Type B pancreatic cell (in vitro differentiated cells): Measurements from ENCODE around the gene EEF1AKMT2. TPM values are rescaled to one million over a fixed set of nuclear protein-coding genes. Genes with fewer than 3 reads are reported as not detected.

ENCODE experiments used
- DNase-seq: peaks from one replicate; pipeline ENCODE4 v3.0.0; 2021; ENCODE audit warnings: mixed read lengths; ENCODE audit not compliant: unreplicated experiment; ENCODE audit errors: extremely low spot score
- H3K27ac Mint-ChIP-seq: 2 replicates; pipeline ENCODE4 v1.8.0; 2021; ENCODE audit warnings: mild to moderate bottlenecking, mixed read lengths
- H3K27me3 Mint-ChIP-seq: 2 replicates; pipeline ENCODE4 v1.8.0; 2021; ENCODE audit warnings: mixed read lengths
- H3K36me3 Mint-ChIP-seq: 2 replicates; pipeline ENCODE4 v1.8.0; 2021; ENCODE audit warnings: mixed read lengths
- H3K4me1 Mint-ChIP-seq: one replicate; pipeline ENCODE4 v1.8.0; 2021; ENCODE audit warnings: mixed read lengths; ENCODE audit not compliant: unreplicated experiment
- H3K4me3 Mint-ChIP-seq: 2 replicates; pipeline ENCODE4 v1.8.0; 2021; ENCODE audit warnings: mild to moderate bottlenecking, mixed read lengths
- H3K9me3 Mint-ChIP-seq: 2 replicates; pipeline ENCODE4 v1.8.0; 2021; ENCODE audit warnings: mixed read lengths
- CTCF ChIP-seq: fragments of 200-600 bp; sonication (generic); conservative IDR thresholded peaks from 2 replicates; pipeline ENCODE4 v1.5.0; 2021; ENCODE audit warnings: antibody characterized with exemption, mild to moderate bottlenecking
- total RNA-seq: library from RNA; stranded (reverse); gene quantifications from 2 replicates; pipeline ENCODE4 v1.2.1, GENCODE V29; 2021; ENCODE audit warnings: low replicate concordance

Gene EEF1AKMT2
- total RNA-seq, 1 donor from 2014 or later, result 18.8 TPM

GRCh38 chr10:124717041-124717757 is 74.5 kb downstream of the EEF1AKMT2 start:
- Mint-ChIP-seq H3K9me3 (no peaks in the 10 kb centered on the region), H3K4me3 (no peak overlapping the region), H3K27me3 (no peaks in the 10 kb centered on the region), H3K27ac (no peak overlapping the region), H3K36me3 (no peaks in the 10 kb centered on the region), H3K4me1 (peaks cover 60% of the 10 kb centered on the region)
- TF ChIP-seq CTCF, result no peak
- DNase-seq, result no peak

- H3K4me1 Mint-ChIP-seq, result peaks cover 56% of the 10 kb centered on the region
These were observed 75.3 kb downstream of the EEF1AKMT2 start for GRCh38 chr10:124716369-124716768.

GRCh38 chr10:124715439-124715838 is 76.2 kb downstream of the EEF1AKMT2 start:
- Mint-ChIP-seq H3K36me3 (no peaks in the 10 kb centered on the region), H3K4me3 (no peak overlapping the region), H3K9me3 (no peaks in the 10 kb centered on the region), H3K27me3 (no peaks in the 10 kb centered on the region), H3K4me1 (peaks cover 65% of the 10 kb centered on the region), H3K27ac (peak overlapping the region; percentile 33)
- TF ChIP-seq CTCF, result no peak
- no peak for DNase-seq

More at GRCh38 chr10:124716369-124716768, 75.3 kb downstream of the EEF1AKMT2 start:
- H3K36me3 Mint-ChIP-seq, result no peaks in the 10 kb centered on the region
- DNase-seq, result no peak
- no peaks in the 10 kb centered on the region for H3K27me3 Mint-ChIP-seq
- no peaks in the 10 kb centered on the region for H3K9me3 Mint-ChIP-seq
- H3K4me3 Mint-ChIP-seq, result no peak overlapping the region
- H3K27ac Mint-ChIP-seq, result peak overlapping the region; percentile 33
- no peak for TF ChIP-seq CTCF

- peak overlapping the region; percentile 56 for H3K27ac Mint-ChIP-seq
- no peak for DNase-seq
- no peaks in the 10 kb centered on the region for H3K36me3 Mint-ChIP-seq
- no peak for TF ChIP-seq CTCF
- no peaks in the 10 kb centered on the region for H3K9me3 Mint-ChIP-seq
- H3K27me3 Mint-ChIP-seq, result no peaks in the 10 kb centered on the region
- peaks cover 73% of the 10 kb centered on the region for H3K4me1 Mint-ChIP-seq
- H3K4me3 Mint-ChIP-seq, result no peak overlapping the region
These were observed 77.9 kb downstream of the EEF1AKMT2 start for GRCh38 chr10:124713679-124714255.

GRCh38 chr10:124712704-124713407 is 78.8 kb downstream of the EEF1AKMT2 start:
- DNase-seq, result no peak
- Mint-ChIP-seq H3K4me1 (peaks cover 74% of the 10 kb centered on the region), H3K9me3 (no peaks in the 10 kb centered on the region), H3K36me3 (no peaks in the 10 kb centered on the region), H3K4me3 (no peak overlapping the region), H3K27me3 (no peaks in the 10 kb centered on the region), H3K27ac (peak overlapping the region; percentile 56)
- TF ChIP-seq CTCF, result no peak
